NCI-H1048 (cell line): ENCODE data around the gene RPL22.
"Not testable (repeated sequence)": the region's sequence is repeated elsewhere in the genome, so short reads cannot be mapped to it uniquely, and the experiment has no call there.

Experiments used
- DNase-seq: peaks from one replicate; lab custom pipeline; 2025; lab: John Stamatoyannopoulos, UW

RPL22 gene

DNA sequence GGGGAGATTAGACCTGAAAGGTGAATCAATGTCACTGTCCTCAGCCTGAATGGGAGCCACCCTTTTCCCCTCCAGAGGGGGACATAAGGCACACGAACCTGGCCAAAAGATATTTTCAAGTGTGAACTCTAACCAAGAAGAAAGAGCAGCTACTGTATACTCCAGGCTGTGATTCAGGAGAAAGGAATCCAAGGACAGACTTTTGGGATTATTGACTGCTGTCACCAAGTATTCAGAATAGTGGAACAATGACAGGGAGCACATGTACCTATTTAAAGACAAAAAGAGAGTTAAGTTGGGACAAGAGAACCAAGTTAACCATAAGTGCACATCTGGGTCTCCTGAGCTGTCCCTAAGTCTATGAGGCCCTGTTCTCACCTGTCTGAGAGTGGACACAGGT is 34.0 kb upstream of the RPL22 start:
- no peak for DNase-seq

DNA sequence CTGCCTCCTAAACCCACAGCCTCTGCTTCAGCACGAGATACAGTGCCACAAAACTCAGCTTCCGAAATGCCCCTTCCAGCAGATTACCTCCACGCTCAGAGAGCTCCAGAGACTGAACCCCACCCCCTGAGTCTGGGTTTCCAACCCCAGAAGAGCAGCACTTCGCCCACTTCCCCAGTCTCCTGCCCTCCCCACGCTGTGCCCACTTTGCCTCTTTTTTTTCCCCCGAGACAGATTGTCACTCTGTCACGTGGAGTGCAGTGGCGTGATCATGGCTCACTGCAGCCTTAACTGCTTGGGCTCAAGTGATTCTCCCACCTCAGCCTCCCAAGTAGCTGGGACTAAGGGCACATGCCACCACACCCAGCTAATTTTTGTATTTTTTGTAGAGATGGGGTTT is 26.3 kb upstream of the RPL22 start:
- DNase-seq: no peak

DNA sequence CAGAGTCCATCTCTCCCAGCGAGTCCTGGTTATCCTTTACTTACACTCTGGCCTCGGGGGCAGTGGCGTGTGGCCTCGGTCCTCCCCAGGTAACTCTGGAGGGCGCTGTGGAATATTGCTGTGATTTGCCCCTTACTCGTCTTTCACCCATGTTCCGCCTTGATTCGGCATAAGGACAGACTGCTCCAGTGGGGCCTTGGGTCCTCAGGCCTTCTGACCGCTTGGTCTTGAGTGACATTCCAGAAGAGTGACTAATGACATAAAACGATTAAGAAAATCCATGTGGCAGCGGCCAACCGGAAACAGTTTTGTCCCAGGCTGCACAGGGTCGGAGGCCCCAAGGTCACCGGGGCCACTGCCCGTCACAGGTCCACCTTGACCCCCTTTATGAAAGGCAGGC is 25.3 kb upstream of the RPL22 start:
- no peak for DNase-seq

- no peak for DNase-seq
These were observed 24.2 kb upstream of the RPL22 start for GRCh38 chr1:6223617-6224016.

GRCh38 chr1:6222636-6223035 is 23.2 kb upstream of the RPL22 start:
- no peak for DNase-seq

- no peak for DNase-seq
These were observed 21.9 kb upstream of the RPL22 start for GRCh38 chr1:6221210-6221784.

DNA sequence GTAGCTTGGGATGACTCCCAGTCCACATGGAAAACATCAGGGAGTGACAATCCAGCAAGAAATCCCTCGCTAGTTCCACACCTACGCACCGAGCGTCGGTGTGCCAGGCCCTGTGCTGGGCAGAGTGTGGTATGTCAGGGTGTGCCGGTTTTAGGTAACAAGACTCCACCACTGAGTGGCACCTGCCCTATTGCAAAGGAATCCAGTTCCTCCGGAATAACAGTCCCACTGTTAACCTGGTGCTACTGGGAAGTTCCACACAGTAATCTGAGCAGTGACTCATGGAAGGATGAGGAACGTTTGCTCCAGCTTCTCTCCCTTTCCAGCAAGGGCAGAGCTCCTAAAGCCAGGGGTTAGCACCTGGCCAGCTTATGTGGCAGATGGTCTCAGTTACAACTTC is 20.8 kb upstream of the RPL22 start:
- DNase-seq: no peak

DNA sequence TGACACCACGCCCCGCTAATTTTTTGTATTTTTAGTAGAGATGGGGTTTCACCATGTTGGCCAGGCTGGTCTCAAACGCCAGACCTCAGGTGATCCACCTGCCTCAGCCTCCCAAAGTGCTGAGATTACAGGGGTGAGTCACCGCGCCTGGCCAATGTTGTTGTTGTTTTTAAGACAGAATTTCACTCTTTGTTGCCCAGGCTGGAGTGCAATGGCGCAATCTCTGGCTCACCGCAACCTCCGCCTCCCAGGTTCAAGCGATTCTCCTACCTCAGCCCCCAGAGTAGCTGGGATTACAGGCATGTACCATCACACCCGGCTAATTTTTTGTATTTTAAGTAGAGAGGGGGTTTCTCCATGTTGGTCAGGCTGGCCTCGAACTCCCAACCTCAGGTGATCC is 20.2 kb upstream of the RPL22 start:
- DNase-seq: not testable (repeated sequence)

- DNase-seq: no peak
These were observed 19.2 kb upstream of the RPL22 start for GRCh38 chr1:6218375-6219164.

DNA sequence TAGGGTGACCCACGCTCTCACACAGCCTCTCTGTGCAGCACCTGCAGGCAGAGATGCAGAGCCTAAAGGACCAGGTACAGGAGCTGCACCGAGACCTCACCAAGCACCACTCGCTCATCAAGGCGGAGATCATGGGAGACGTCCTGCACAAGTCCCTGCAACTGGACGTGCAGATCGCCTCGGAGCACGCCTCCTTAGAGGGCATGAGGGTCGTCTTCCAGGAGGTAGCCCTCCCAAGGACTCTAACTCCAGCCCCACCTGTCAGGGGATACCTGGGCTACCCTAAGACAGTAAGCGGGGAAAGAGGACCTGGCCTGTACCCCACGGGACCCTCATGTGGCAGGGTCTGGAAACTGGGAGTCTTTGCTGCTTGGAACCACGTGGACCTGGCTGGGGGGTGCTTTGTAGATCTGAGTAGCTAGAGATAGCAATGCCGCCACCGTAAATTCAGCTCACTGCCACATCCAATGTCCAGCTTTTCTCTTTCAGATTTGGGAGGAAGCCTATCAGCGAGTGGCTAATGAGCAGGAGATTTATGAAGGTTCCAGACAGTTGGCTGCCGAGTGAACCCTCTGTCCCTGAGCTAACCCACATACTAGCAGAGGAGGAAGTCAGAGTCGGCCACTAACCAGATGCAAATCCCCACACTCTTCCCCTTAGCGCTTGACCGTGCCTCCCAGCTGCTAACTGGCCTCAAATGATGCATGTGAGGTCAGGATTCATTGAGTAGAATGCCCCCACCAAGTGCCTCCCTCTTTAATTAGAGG is 13.0 kb upstream of the RPL22 start:
- no peak for DNase-seq

DNA sequence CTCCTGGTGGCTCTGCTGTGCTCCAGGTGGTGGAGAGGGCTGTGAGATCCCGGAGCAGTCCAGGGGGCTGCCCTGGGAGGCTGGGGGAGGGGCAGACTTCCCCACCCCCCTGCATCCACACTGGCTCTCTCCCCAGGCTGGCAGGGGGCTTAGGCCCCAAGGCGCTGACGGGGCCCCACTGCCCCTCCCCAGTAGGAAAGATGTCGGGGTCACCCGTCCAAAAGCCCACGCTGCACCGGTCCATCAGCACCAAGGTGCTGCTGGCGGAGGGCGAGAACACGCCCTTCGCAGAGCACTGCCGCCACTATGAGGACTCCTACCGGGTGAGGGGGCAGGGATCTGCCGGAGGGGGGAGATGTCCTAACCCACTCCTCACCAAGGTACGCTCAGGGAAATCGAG is 12.3 kb upstream of the RPL22 start:
- DNase-seq: no peak

GRCh38 chr1:6210591-6211355 is 11.4 kb upstream of the RPL22 start:
- no peak for DNase-seq

DNA sequence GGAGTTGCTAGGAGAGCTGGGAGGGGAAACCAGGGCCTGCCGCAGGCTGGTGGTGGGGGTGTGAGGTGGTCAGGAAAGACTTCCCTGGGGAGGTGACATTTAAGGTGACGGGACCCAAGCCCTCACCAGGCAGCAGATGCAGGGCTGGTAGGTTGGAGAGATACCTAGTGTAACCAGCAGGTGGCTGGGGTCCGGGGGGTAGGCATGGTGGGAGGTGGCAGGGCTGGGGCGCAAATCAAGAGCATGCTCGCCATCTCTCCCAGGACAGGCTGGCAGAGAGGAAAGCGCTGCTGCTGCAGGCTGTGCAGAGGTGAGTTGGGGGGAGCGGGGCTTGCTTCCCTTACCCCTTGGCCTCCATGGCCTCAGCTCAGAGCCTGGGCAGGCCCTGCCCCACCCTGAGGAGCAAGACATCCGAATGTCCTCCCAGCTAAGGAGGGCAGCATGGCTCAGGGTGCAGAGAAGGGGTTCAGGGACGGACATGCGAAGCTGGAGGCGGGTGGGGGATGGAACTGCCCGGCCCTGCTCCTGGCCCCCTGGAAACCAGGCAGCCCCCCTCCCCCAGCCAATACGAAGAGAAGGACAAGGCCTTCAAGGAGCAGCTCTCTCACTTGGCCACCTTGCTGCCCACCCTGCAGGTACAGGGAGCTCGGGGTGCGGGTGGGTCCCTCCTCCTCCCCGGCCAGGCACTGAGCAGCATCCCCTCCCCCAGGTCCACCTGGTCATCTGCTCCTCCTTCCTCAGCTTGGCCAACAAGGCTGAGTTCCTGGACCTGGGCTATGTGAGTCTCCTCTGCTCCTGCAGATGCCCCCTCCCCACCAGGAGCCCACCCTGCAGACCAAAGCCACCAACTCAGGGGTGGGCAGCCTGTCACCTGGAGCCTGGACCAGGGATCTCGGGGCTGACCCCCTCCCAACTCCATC is 10.5 kb upstream of the RPL22 start:
- no peak for DNase-seq

GRCh38 chr1:6208723-6209660 is 9.6 kb upstream of the RPL22 start:
- DNase-seq: no peak

GRCh38 chr1:6207921-6208320 is 8.5 kb upstream of the RPL22 start:
- no peak for DNase-seq

- DNase-seq: no peak
These were observed 7.9 kb upstream of the RPL22 start for GRCh38 chr1:6207075-6207885.

DNA sequence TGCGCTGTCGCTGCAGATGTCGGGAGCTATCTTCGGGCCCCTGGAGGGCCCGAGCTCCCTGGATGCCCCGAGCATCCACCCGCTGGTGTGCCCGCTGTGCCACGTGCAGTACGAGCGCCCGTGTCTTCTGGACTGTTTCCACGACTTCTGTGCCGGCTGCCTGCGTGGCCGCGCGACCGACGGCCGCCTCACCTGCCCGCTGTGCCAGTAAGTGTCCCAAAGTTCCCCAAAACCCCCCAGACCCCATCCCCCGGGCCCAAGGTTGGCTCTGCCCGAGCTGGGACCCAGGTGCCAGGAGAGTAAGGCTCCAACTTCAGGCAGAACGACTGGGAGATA is 7.1 kb upstream of the RPL22 start:
- no peak for DNase-seq

GRCh38 chr1:6205849-6206519 is 6.6 kb upstream of the RPL22 start, which contains the start of gene RNF207:
Gene RNF207, plus strand, starts transcription at chr1:6206119. Its CDS starts 417 bp downstream, at chr1:6206536.
- DNase-seq: no peak

GRCh38 chr1:6202256-6202655 is 2.9 kb upstream of the RPL22 start:
- no peak for DNase-seq
